Sigmoid colon (tissue), 4 donors: Measurements from ENCODE around the gene SPRR1A.

Experiments used
- CTCF ChIP-seq, 4 experiments: fragments of 450-650 bp in 3 of 4; fragments of 200-600 bp in 1 of 4; IDR thresholded peaks; one replicate each; pipeline ENCODE4 v1.5.1; 2016 to 2019; ENCODE audit warnings: antibody characterized with exemption in 4 of 4, mild to moderate bottlenecking in 3 of 4, moderate library complexity in 2 of 4
- EP300 ChIP-seq, 4 donors: sonication (generic); formaldehyde crosslinking; IDR thresholded peaks; one replicate each; pipeline ENCODE4 v1.6.1; 2017; ENCODE audit warnings: antibody characterized with exemption in 4 of 4
- POLR2A ChIP-seq, 2 donors: fragments of 450-650 bp; IDR thresholded peaks; one replicate each; pipeline ENCODE4 v1.6.1; 2016; ENCODE audit warnings: antibody characterized with exemption in 2 of 2, mild to moderate bottlenecking in 2 of 2, moderate library complexity in 2 of 2
- POLR2AphosphoS5 ChIP-seq, 4 donors: sonication (generic); formaldehyde crosslinking; IDR thresholded peaks; one replicate each; pipeline ENCODE4 v1.6.1; 2017; ENCODE audit warnings: antibody characterized with exemption in 4 of 4

GRCh38 chr1:153032677-153033308, 48.9 kb downstream of the SPRR1A start:
- no peak for TF ChIP-seq POLR2AphosphoS5 (IDR thresholded peaks at IDR 0.05)
- TF ChIP-seq CTCF (IDR thresholded peaks at IDR 0.05) = no peak
- no peak for TF ChIP-seq POLR2A (IDR thresholded peaks at IDR 0.05)
- TF ChIP-seq EP300 (IDR thresholded peaks at IDR 0.05) = no peak
